Measurements from ENCODE around the gene GTF2IRD1.

Gene GTF2IRD1

DNA sequence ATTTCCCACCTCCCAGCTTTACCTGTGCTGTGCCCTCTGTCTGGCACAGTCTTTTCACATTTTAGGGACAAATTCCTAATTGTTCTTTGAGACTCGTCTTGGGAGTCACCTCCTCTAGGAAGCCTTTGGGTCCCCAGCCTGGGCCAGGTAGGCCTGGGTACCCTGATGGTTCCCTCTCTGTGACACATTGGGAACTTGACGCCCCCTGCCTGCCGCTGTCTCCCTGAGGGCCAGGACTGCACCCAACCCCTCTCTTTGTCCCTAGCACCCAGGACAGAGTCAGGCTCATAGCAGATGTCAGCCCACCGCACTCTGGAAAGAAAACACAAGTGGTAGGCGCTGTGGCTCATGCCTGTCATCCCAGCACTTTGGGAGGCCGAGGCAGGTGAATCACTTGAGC is 71.4 kb downstream of the GTF2IRD1 start:
- TF ChIP-seq, protein P1, sequence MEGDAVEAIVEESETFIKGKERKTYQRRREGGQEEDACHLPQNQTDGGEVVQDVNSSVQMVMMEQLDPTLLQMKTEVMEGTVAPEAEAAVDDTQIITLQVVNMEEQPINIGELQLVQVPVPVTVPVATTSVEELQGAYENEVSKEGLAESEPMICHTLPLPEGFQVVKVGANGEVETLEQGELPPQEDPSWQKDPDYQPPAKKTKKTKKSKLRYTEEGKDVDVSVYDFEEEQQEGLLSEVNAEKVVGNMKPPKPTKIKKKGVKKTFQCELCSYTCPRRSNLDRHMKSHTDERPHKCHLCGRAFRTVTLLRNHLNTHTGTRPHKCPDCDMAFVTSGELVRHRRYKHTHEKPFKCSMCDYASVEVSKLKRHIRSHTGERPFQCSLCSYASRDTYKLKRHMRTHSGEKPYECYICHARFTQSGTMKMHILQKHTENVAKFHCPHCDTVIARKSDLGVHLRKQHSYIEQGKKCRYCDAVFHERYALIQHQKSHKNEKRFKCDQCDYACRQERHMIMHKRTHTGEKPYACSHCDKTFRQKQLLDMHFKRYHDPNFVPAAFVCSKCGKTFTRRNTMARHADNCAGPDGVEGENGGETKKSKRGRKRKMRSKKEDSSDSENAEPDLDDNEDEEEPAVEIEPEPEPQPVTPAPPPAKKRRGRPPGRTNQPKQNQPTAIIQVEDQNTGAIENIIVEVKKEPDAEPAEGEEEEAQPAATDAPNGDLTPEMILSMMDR (IDR thresholded peaks at IDR 0.05): no peak

DNA sequence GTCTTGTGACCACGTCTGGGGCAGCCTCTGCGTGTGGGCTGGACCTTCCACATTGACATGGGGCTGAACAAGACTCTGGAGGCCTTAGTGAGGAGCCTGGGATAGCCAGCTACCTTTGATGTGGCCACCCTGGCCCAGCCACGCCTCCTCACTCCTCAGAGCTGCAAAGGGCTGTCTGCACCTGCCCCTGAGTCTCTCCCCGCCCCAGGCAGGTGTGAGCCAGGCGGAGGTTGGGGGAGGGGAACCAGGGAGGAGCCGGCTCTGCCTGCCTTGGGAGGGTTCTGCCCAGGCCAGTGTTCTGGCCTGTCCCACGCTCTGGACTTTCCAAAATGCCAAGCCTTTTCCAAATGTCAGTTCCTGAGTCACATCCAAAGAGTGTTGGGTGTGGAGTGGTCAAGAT is 72.2 kb downstream of the GTF2IRD1 start:
- TF ChIP-seq, protein P1 (IDR thresholded peaks at IDR 0.05): no peak

DNA sequence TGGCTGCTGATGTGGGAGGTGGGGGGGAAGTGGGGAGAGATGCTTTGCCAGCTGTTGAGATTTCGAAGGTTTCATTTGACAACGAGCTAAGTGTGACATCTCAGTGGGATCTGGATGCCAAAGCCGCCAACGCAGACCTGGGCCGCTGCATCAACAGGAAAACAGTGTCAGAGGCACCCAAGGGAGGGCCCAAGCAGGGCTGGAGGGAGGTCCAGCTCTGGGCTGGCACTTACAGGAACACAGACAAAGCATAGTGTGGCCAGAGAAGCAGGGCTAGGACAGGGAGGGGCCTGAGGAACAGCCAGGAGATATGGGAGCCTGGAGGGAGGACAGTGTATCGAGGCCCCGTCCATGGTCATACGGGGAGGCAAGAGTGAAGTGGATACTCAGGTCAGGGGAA is 73.1 kb downstream of the GTF2IRD1 start:
- TF ChIP-seq, protein P1 (IDR thresholded peaks at IDR 0.05): no peak

DNA sequence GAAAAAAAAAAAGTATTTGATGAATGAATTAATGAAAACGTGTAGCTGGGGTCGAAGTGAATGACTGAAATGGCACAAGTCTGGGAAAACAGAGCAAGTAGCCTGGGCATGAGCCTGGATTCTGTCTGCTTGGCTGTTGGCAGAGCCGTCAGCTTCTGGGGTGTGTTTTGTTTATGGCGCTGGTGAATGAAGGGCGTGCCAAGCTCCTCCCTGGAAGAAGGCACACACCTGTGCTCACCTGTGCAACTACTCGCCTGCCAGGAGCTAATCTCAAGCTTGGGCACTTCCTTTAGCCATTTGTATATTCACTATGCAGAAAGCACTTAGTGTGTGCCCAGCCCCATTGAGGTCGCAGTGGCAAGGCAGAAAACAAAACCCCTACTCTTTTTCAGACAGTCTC is 74.1 kb downstream of the GTF2IRD1 start:
- TF ChIP-seq, protein P1 (IDR thresholded peaks at IDR 0.05): no peak

DNA sequence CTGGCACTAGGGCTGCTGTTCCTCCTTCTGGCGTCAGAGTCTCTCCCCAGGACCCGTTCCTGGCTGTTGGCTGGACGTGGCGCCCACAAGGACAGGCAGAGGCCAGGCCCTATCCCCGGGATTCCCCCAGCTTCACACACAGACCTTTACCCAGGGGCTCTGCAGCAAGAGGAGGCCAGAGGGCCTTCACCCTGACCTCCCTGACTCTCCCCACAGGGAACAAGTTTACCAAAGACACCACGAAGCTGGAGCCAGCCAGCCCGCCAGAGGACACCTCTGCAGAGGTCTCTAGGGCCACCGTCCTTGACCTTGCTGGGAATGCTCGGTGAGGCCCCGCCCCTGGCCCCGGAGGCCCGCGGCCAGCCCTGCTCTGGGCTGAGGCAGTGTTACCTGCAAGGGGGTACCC is 82.2 kb downstream of the GTF2IRD1 start:
- TF ChIP-seq, protein P1 (IDR thresholded peaks at IDR 0.05): no peak

DNA sequence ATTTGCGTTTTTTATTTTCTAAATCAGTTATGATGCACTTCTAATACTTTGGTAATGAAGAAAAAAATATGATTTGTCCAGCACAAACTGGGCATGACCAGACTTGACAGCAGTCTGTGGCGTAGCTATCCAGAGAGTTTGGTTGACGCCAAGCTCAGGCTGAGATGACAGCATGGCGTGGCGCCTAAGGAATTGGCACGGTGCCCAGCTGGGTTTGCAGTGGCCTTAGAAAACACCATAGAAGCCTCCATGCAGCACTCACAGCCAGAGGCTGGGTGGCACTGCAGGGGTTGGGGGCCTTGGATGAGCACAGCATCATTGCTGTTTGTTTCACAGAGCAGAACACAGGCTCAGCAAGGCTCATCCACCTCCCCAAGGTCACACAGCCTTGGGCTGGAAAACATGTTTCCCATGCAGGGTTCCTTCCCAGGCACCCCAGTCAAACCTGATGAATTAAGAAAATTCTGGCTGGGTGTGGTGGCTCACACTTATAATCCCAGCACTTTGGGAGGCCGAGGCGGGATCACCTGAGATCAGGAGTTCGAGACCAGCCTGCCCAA is 88.9 kb downstream of the GTF2IRD1 start:
- TF ChIP-seq, protein P1 (IDR thresholded peaks at IDR 0.05): no peak

DNA sequence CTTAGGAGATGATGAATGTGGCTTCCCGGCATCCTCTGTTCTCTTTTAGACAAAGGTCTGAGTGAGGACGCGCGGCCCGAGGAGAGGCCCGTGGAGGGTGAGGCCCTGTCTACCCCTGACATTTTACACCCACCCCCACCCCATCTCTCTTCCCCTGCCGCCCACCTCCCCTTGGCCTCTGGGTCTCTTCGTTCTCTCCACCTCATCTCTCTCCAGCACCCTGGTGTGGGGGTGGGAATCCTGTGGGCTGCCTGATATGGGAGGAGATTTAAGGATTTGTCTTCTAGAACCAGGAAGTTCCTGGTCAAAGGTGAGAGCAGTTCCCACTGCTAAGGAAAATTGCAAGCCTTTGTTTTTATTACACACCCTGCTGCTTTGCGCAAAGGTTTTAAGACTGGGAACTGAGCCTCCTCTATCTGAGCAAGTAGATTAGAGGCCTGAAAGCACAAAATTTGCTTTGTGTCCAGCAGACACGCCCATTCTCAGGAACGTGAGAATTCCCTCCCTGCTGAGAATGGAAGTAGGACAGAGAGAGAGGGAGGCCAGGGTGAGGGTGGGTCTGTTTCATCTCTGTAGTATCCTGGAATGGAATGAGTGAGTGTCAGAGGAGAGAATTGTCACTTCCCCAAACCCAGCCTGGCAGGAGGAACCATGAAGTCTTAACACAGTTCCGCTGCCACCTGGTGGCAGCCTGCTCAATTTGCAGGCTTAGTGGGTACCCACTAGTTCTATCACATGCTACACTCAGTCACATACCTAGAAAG is 91.2 kb downstream of the GTF2IRD1 start:
- TF ChIP-seq, protein P1 (IDR thresholded peaks at IDR 0.05): peak; percentile 73

All from LNCAP (cell line).